Astrocyte of the cerebellum (primary cell): ENCODE measurements around the gene PIGU.

Source experiments
- DNase-seq: peaks from one replicate; pipeline ENCODE4 v3.0.0-alpha.2; 2011; ENCODE audit warnings: low read depth
- H3K4me3 ChIP-seq: 2 replicates; pipeline ENCODE4 v1.5.1; 2011; ENCODE audit warnings: mild to moderate bottlenecking, low read depth, low read length, moderate library complexity
- CTCF ChIP-seq: IDR thresholded peaks from 2 replicates; pipeline ENCODE4 v1.5.1; 2012; ENCODE audit warnings: low read length, low read depth, moderate library complexity, mild to moderate bottlenecking; ENCODE audit errors: missing control alignments
- in situ Hi-C: cut with HindIII; loops from 2 replicates; pipeline ENCODE4 v1.10.0; 2017; ENCODE audit warnings: low sequenced_read_pairs

The PIGU gene

GRCh38 chr20:34693414-34693813 lies 16.5 kb upstream of the PIGU start:
- in situ Hi-C loops: no loop called here
- H3K4me3 ChIP-seq: no peak overlapping the region
- DNase-seq: no peak
- no peak for TF ChIP-seq CTCF

GRCh38 chr20:34691838-34692237 lies 14.9 kb upstream of the PIGU start:
- no peak overlapping the region for H3K4me3 ChIP-seq
- DNase-seq: no peak
- no peak for TF ChIP-seq CTCF
- in situ Hi-C loops: no loop called here

GRCh38 chr20:34689486-34689885 lies 12.6 kb upstream of the PIGU start:
- H3K4me3 ChIP-seq: no peak overlapping the region
- DNase-seq: no peak
- in situ Hi-C loops: no loop called here
- TF ChIP-seq CTCF: no peak

GRCh38 chr20:34683667-34684066 lies 6.8 kb upstream of the PIGU start:
- no peak for TF ChIP-seq CTCF
- DNase-seq: no peak
- H3K4me3 ChIP-seq: no peak overlapping the region
- in situ Hi-C loops: no loop called here

- TF ChIP-seq CTCF: no peak
- DNase-seq: no peak
- no peak overlapping the region for H3K4me3 ChIP-seq
- in situ Hi-C loops: no loop called here
Observed at GRCh38 chr20:34680586-34681175, 3.8 kb upstream of the PIGU start.

- in situ Hi-C loops: no loop called here
- H3K4me3 ChIP-seq: peak overlapping the region; percentile 70
- no peak for TF ChIP-seq CTCF
- DNase-seq: no peak
Observed at GRCh38 chr20:34675993-34676641, 775 bp downstream of the PIGU start.

GRCh38 chr20:34675561-34675960 lies 1.3 kb downstream of the PIGU start:
- no peak for DNase-seq
- no peak overlapping the region for H3K4me3 ChIP-seq
- TF ChIP-seq CTCF: no peak
- in situ Hi-C loops: no loop called here
